Progenitor cell of endocrine pancreas (in vitro differentiated cells): ENCODE results near the gene VWA3B. TPM values are rescaled to one million over a fixed set of nuclear protein-coding genes. Genes with fewer than 3 reads are reported as not detected.

ENCODE experiments used
- DNase-seq: peaks from one replicate; pipeline ENCODE4 v3.0.0; 2021; ENCODE audit warnings: low spot score; ENCODE audit not compliant: unreplicated experiment
- H3K27ac Mint-ChIP-seq: 2 replicates; pipeline ENCODE4 v1.8.0; 2021; ENCODE audit warnings: mild to moderate bottlenecking, moderate library complexity, mixed read lengths
- H3K27me3 Mint-ChIP-seq: 2 replicates; pipeline ENCODE4 v1.8.0; 2021; ENCODE audit warnings: mixed read lengths
- H3K36me3 Mint-ChIP-seq: 2 replicates; pipeline ENCODE4 v1.8.0; 2022; ENCODE audit warnings: mixed read lengths; ENCODE audit not compliant: insufficient read depth
- H3K4me1 Mint-ChIP-seq: 2 replicates; pipeline ENCODE4 v1.8.0; 2021; ENCODE audit warnings: low read depth, mixed read lengths
- H3K4me3 Mint-ChIP-seq: 2 replicates; pipeline ENCODE4 v1.8.0; 2021; ENCODE audit warnings: low read depth, mild to moderate bottlenecking, moderate library complexity, mixed read lengths
- H3K9me3 Mint-ChIP-seq: 2 replicates; pipeline ENCODE4 v1.8.0; 2021; ENCODE audit warnings: low read depth, mixed read lengths
- total RNA-seq: library from RNA; stranded (reverse); gene quantifications from 2 replicates; pipeline ENCODE4 v1.2.1, GENCODE V29; 2021
- TF ChIP-seq, protein P1 (sequence below): fragments of 200-600 bp; sonication (generic); IDR thresholded peaks from one replicate; pipeline ENCODE4 v1.5.0; 2021; ENCODE audit warnings: antibody characterized with exemption, mild to moderate bottlenecking; ENCODE audit not compliant: unreplicated experiment

Gene VWA3B
- total RNA-seq, 1 donor from 2014 or later: 0.12 TPM

GRCh38 chr2:98161186-98161585, 74.2 kb downstream of the VWA3B start:
- Mint-ChIP-seq H3K27ac (no peak overlapping the region), H3K27me3 (peaks cover 9% of the 10 kb centered on the region), H3K9me3 (no peaks in the 10 kb centered on the region), H3K36me3 (no peaks in the 10 kb centered on the region), H3K4me3 (no peak overlapping the region), H3K4me1 (peaks cover 2% of the 10 kb centered on the region)
- no peak for DNase-seq
- TF ChIP-seq, protein P1, sequence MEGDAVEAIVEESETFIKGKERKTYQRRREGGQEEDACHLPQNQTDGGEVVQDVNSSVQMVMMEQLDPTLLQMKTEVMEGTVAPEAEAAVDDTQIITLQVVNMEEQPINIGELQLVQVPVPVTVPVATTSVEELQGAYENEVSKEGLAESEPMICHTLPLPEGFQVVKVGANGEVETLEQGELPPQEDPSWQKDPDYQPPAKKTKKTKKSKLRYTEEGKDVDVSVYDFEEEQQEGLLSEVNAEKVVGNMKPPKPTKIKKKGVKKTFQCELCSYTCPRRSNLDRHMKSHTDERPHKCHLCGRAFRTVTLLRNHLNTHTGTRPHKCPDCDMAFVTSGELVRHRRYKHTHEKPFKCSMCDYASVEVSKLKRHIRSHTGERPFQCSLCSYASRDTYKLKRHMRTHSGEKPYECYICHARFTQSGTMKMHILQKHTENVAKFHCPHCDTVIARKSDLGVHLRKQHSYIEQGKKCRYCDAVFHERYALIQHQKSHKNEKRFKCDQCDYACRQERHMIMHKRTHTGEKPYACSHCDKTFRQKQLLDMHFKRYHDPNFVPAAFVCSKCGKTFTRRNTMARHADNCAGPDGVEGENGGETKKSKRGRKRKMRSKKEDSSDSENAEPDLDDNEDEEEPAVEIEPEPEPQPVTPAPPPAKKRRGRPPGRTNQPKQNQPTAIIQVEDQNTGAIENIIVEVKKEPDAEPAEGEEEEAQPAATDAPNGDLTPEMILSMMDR: no peak

- TF ChIP-seq, protein P1: no peak
- Mint-ChIP-seq H3K27ac (no peak overlapping the region), H3K36me3 (no peaks in the 10 kb centered on the region), H3K4me1 (peaks cover 2% of the 10 kb centered on the region), H3K4me3 (no peak overlapping the region), H3K27me3 (peaks cover 9% of the 10 kb centered on the region), H3K9me3 (no peaks in the 10 kb centered on the region)
- DNase-seq: no peak
Observed at GRCh38 chr2:98164256-98164655, 77.3 kb downstream of the VWA3B start.

DNA sequence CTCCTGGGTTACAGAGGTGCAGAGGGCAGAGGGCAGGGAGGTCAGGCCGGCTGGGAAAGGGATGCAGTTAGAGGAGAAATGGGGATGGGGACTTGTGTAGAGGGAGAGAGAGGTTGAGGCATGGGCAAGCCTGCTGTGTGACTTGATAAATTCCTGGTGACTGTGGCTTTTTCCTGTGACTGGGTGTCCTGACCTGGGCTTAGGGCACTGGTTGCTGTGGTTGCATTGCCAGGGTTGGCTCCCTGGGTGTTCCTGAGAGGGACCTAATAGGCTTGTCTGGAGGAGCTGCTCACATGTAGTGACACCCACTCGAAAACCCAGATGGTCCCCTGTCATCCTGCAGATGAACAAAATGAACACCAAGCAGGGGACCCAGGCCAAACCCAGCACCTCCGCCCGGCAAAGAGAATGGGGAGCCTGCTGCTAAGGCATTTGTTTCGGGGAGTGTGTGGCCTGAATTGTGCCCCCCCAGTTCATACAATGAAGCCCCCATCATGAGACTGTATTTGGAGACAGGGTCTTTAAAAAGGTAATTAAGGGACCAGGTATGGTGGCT, 78.6 kb downstream of the VWA3B start:
- no peaks in the 10 kb centered on the region for H3K36me3 Mint-ChIP-seq
- H3K27me3 Mint-ChIP-seq: peaks cover 5% of the 10 kb centered on the region
- no peak overlapping the region for H3K27ac Mint-ChIP-seq
- TF ChIP-seq, protein P1: no peak
- H3K4me3 Mint-ChIP-seq: no peak overlapping the region
- DNase-seq: no peak
- H3K4me1 Mint-ChIP-seq: peaks cover 2% of the 10 kb centered on the region
- no peaks in the 10 kb centered on the region for H3K9me3 Mint-ChIP-seq

- DNase-seq: no peak
- no peak overlapping the region for H3K4me3 Mint-ChIP-seq
- H3K4me1 Mint-ChIP-seq: peaks cover 2% of the 10 kb centered on the region
- TF ChIP-seq, protein P1: no peak
- no peak overlapping the region for H3K27ac Mint-ChIP-seq
- peaks cover 3% of the 10 kb centered on the region for H3K9me3 Mint-ChIP-seq
- peaks cover 5% of the 10 kb centered on the region for H3K27me3 Mint-ChIP-seq
- no peaks in the 10 kb centered on the region for H3K36me3 Mint-ChIP-seq
Observed at GRCh38 chr2:98167916-98168315, 80.9 kb downstream of the VWA3B start.

DNA sequence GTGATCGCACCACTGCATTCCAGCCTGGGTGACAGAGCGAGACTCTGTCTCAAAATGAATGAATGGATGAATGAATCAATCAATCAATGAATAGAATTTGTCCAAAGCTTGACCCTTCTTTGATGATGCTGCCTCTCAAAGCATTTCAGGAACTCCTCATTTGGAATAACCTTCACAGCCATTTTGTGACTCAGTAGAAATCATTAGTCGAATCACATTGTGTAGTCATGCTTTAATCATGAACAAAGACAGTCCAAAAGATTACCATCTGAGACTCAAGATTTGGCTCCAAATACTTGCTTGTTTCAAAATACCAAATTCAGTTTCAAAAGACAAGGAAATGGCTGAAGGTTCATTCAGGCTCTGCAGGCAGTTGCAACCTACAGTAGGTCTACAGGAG, 83.1 kb downstream of the VWA3B start:
- TF ChIP-seq, protein P1: no peak
- no peak for DNase-seq
- Mint-ChIP-seq H3K27ac (no peak overlapping the region), H3K9me3 (peaks cover 3% of the 10 kb centered on the region), H3K27me3 (no peaks in the 10 kb centered on the region), H3K36me3 (no peaks in the 10 kb centered on the region), H3K4me3 (no peak overlapping the region), H3K4me1 (peaks cover 2% of the 10 kb centered on the region)
